T-helper 1 cell treated with Interleukin-12 subunit alpha and Interleukin-12 subunit beta and Interleukin-4 antibody, amounts not matched to agents 30 μg/mL and 1 μg/mL, for 36 hours (primary cell): ENCODE results near the gene ALB.

ENCODE experiments used
- H3K27ac Mint-ChIP-seq: one replicate; pipeline ENCODE4 v1.8.0; 2021; ENCODE audit warnings: mild to moderate bottlenecking, mixed read lengths
- H3K27me3 Mint-ChIP-seq: one replicate; pipeline ENCODE4 v1.8.0; 2021; ENCODE audit warnings: low read depth, mixed read lengths
- H3K36me3 Mint-ChIP-seq: one replicate; pipeline ENCODE4 v1.8.0; 2021; ENCODE audit warnings: low read depth, mixed read lengths
- H3K4me1 Mint-ChIP-seq: one replicate; pipeline ENCODE4 v1.8.0; 2021; ENCODE audit warnings: low read depth, mixed read lengths
- H3K4me3 Mint-ChIP-seq: one replicate; pipeline ENCODE4 v1.8.0; 2021; ENCODE audit warnings: mild to moderate bottlenecking, moderate library complexity, mixed read lengths
- H3K9me3 Mint-ChIP-seq: one replicate; pipeline ENCODE4 v1.8.0; 2021; ENCODE audit warnings: mixed read lengths

The ALB gene

GRCh38 chr4:73432169-73433000, 28.3 kb downstream of the ALB start:
- H3K4me3 Mint-ChIP-seq, result no peak overlapping the region
- H3K36me3 Mint-ChIP-seq, result no peaks in the 10 kb centered on the region
- no peaks in the 10 kb centered on the region for H3K4me1 Mint-ChIP-seq
- H3K27ac Mint-ChIP-seq, result no peak overlapping the region
- no peaks in the 10 kb centered on the region for H3K9me3 Mint-ChIP-seq
- H3K27me3 Mint-ChIP-seq, result peaks cover 3% of the 10 kb centered on the region

DNA sequence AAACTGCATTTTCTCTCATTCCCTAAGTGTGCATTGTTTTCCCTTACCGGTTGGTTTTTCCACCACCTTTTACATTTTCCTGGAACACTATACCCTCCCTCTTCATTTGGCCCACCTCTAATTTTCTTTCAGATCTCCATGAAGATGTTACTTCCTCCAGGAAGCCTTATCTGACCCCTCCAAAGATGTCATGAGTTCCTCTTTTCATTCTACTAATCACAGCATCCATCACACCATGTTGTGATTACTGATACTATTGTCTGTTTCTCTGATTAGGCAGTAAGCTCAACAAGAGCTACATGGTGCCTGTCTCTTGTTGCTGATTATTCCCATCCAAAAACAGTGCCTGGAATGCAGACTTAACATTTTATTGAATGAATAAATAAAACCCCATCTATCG, 29.1 kb downstream of the ALB start:
- Mint-ChIP-seq H3K4me1 (no peaks in the 10 kb centered on the region), H3K36me3 (no peaks in the 10 kb centered on the region), H3K4me3 (no peak overlapping the region), H3K27ac (no peak overlapping the region), H3K27me3 (peaks cover 3% of the 10 kb centered on the region), H3K9me3 (no peaks in the 10 kb centered on the region)

DNA sequence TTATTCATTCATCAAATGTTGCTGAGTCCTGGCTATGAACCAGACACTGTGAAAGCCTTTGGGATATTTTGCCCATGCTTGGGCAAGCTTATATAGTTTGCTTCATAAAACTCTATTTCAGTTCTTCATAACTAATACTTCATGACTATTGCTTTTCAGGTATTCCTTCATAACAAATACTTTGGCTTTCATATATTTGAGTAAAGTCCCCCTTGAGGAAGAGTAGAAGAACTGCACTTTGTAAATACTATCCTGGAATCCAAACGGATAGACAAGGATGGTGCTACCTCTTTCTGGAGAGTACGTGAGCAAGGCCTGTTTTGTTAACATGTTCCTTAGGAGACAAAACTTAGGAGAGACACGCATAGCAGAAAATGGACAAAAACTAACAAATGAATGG, 30.2 kb downstream of the ALB start:
- no peaks in the 10 kb centered on the region for H3K4me1 Mint-ChIP-seq
- H3K9me3 Mint-ChIP-seq, result no peaks in the 10 kb centered on the region
- no peak overlapping the region for H3K27ac Mint-ChIP-seq
- H3K27me3 Mint-ChIP-seq, result peaks cover 3% of the 10 kb centered on the region
- no peaks in the 10 kb centered on the region for H3K36me3 Mint-ChIP-seq
- no peak overlapping the region for H3K4me3 Mint-ChIP-seq

DNA sequence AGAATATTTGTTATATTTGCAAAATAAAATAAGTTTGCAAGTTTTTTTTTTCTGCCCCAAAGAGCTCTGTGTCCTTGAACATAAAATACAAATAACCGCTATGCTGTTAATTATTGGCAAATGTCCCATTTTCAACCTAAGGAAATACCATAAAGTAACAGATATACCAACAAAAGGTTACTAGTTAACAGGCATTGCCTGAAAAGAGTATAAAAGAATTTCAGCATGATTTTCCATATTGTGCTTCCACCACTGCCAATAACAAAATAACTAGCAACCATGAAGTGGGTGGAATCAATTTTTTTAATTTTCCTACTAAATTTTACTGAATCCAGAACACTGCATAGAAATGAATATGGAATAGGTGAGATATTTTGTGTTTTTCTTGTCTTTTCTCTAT, 31.9 kb downstream of the ALB start, which contains the start of gene AFP:
Gene AFP, plus strand, starts transcription at position 238 of the 400 bp plus-strand sequence. Its CDS starts 42 bp downstream, at position 280.
- Mint-ChIP-seq H3K4me3 (no peak within 1 kb of the TSS), H3K4me1 (no peaks in the 10 kb centered on the region), H3K9me3 (no peaks in the 10 kb centered on the region), H3K27ac (no peak within 1 kb of the TSS), H3K27me3 (peaks cover 3% of the 10 kb centered on the region), H3K36me3 (no peaks in the 10 kb centered on the region)

DNA sequence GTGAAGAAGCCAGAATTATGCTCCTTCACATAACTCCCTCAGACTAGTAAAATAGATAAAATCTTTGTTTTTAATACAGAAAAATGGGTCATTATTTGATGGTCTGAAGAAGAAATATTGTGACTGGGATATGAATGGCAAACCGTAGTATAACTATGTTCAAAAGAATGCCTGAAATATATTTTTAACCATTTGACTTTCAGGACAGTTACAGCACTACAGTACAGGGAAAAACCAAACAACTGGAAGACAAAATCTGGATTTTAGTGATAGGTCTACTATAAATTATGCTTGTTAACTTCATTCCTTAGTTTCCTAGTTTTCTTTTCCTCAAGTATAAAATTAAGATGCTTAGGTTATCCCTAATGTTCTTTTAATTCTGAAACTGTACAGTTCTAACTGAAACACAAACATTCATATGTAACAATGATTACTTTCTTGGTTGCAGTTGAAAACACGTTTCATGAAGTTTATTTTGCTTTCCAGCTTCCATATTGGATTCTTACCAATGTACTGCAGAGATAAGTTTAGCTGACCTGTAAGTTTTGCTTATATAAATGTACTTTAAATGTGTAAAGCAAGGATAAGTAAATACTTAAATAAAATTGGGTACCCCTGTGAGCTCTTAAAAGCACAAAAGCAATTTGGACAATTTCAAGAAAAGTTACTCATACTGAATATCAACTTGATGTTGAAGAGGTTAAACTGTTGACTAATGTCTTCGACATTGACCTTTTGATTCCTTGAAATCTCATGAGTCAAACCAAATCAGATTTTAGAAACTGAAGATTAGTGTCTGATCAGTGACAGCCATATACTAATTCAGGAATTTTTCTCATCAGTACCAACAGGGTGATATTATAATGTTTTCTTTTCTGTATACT, 32.8 kb downstream of the ALB start:
- H3K36me3 Mint-ChIP-seq, result no peaks in the 10 kb centered on the region
- no peak overlapping the region for H3K4me3 Mint-ChIP-seq
- H3K27me3 Mint-ChIP-seq, result peaks cover 3% of the 10 kb centered on the region
- no peaks in the 10 kb centered on the region for H3K9me3 Mint-ChIP-seq
- no peaks in the 10 kb centered on the region for H3K4me1 Mint-ChIP-seq
- H3K27ac Mint-ChIP-seq, result no peak overlapping the region

GRCh38 chr4:73437558-73437956, 33.5 kb downstream of the ALB start:
- Mint-ChIP-seq H3K9me3 (no peaks in the 10 kb centered on the region), H3K4me3 (no peak overlapping the region), H3K4me1 (no peaks in the 10 kb centered on the region), H3K27me3 (peaks cover 3% of the 10 kb centered on the region), H3K36me3 (no peaks in the 10 kb centered on the region), H3K27ac (no peak overlapping the region)

DNA sequence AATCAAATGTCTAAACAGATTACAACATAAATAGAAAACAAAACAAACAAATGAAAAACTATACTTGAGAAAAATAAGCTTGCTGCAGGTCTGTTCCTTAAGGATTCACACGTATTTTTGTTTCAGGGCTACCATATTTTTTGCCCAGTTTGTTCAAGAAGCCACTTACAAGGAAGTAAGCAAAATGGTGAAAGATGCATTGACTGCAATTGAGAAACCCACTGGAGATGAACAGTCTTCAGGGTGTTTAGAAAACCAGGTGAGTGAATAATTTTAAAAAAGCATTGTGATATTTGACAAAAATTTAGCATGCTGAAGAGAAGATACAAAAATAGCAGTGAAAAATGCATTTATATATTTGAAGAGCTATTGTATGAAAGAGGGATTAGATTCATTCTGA, 34.0 kb downstream of the ALB start:
- no peak overlapping the region for H3K27ac Mint-ChIP-seq
- H3K9me3 Mint-ChIP-seq, result no peaks in the 10 kb centered on the region
- no peak overlapping the region for H3K4me3 Mint-ChIP-seq
- no peaks in the 10 kb centered on the region for H3K4me1 Mint-ChIP-seq
- peaks cover 3% of the 10 kb centered on the region for H3K27me3 Mint-ChIP-seq
- H3K36me3 Mint-ChIP-seq, result no peaks in the 10 kb centered on the region

- no peak overlapping the region for H3K27ac Mint-ChIP-seq
- no peak overlapping the region for H3K4me3 Mint-ChIP-seq
- H3K9me3 Mint-ChIP-seq, result no peaks in the 10 kb centered on the region
- H3K4me1 Mint-ChIP-seq, result no peaks in the 10 kb centered on the region
- H3K27me3 Mint-ChIP-seq, result peaks cover 3% of the 10 kb centered on the region
- no peaks in the 10 kb centered on the region for H3K36me3 Mint-ChIP-seq
These were observed 34.6 kb downstream of the ALB start for GRCh38 chr4:73438582-73439215.

GRCh38 chr4:73439445-73439844, 35.4 kb downstream of the ALB start:
- H3K27ac Mint-ChIP-seq, result no peak overlapping the region
- H3K4me3 Mint-ChIP-seq, result no peak overlapping the region
- H3K27me3 Mint-ChIP-seq, result peaks cover 3% of the 10 kb centered on the region
- no peaks in the 10 kb centered on the region for H3K36me3 Mint-ChIP-seq
- H3K4me1 Mint-ChIP-seq, result no peaks in the 10 kb centered on the region
- no peaks in the 10 kb centered on the region for H3K9me3 Mint-ChIP-seq

DNA sequence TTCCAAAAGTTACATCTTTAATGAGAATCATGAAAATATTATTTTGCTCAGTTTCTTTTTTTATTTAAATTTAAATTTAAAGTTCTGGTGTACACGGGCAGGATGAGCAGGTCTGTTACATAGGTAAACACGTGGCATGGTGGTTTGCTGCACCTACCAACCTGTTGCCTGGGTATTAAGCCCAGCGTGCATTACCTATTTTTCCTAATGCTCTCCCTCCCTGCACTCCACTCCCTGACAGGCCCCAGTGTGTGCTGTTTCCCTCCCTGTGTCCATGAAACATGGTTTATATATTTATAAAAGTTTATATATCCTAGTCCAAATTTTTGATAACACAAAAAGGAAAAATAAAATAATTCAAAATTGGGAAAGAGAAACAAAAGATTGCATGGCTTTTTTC, 35.9 kb downstream of the ALB start:
- no peaks in the 10 kb centered on the region for H3K36me3 Mint-ChIP-seq
- no peaks in the 10 kb centered on the region for H3K9me3 Mint-ChIP-seq
- H3K4me1 Mint-ChIP-seq, result no peaks in the 10 kb centered on the region
- H3K4me3 Mint-ChIP-seq, result no peak overlapping the region
- H3K27ac Mint-ChIP-seq, result no peak overlapping the region
- peaks cover 3% of the 10 kb centered on the region for H3K27me3 Mint-ChIP-seq

DNA sequence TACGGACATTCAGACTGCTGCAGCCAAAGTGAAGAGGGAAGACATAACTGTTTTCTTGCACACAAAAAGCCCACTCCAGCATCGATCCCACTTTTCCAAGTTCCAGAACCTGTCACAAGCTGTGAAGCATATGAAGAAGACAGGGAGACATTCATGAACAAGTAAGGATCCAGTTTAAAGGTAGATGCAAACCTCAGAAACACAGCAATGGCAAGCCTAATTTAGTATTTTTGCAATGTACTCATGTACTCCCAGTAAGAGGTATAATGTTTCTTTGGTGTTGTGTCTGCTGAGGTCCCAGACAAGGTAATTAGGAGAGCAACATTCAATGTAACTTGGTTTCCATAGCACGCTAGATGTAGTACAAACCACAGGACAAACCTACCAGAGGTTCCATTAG, 36.6 kb downstream of the ALB start:
- Mint-ChIP-seq H3K9me3 (no peaks in the 10 kb centered on the region), H3K27ac (no peak overlapping the region), H3K4me3 (no peak overlapping the region), H3K27me3 (no peaks in the 10 kb centered on the region), H3K36me3 (no peaks in the 10 kb centered on the region), H3K4me1 (no peaks in the 10 kb centered on the region)

GRCh38 chr4:73442275-73442674, 38.2 kb downstream of the ALB start:
- Mint-ChIP-seq H3K36me3 (no peaks in the 10 kb centered on the region), H3K9me3 (no peaks in the 10 kb centered on the region), H3K27ac (no peak overlapping the region), H3K4me1 (no peaks in the 10 kb centered on the region), H3K27me3 (peaks cover 4% of the 10 kb centered on the region), H3K4me3 (no peak overlapping the region)

- no peak overlapping the region for H3K4me3 Mint-ChIP-seq
- H3K36me3 Mint-ChIP-seq, result no peaks in the 10 kb centered on the region
- H3K27ac Mint-ChIP-seq, result no peak overlapping the region
These were observed 39.1 kb downstream of the ALB start for GRCh38 chr4:73443224-73443623.

DNA sequence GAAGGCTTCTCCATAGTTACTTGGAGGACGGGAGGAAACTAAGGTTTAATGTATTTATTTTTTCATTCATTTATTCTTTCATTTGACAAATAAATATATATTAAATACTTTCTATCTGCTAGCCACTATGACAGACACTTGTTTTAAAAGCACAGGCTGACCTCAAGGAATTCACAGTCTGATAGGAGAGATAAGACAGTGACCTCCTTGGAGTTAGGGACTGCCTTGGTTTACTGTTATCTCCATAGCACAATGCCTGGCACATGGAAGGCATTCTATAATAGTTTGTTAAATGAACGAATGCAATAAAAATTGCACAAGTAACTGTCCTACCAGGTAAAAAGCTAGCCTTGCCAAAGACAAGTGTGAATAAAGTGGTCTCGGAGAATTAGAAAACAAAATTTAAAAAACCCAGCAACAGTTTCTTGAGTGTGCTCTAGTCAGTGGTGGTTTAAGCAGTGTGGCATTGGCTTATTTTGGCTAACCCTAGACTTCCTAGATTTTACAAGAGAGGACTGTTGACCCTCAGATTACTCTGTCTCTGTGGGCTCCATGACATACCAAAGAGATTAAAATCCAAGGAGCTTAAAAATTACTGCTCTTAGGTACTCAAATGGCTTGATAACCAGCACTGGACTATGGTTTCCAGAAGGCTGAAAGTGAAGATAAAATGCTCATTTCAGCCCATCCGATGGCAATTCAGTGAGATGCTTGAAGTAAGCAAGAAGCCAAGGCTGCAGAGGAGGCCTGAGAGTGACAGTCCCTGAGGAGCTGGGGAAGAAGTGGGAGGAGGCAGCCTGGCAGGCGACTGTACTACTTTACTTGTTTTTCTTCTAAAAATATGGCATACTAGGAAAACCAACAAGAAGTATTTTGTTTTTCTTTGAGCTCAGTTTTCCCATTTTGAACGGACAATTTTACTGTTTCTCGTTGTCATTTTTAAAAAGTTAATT, 41.6 kb downstream of the ALB start:
- Mint-ChIP-seq H3K27me3 (peaks cover 4% of the 10 kb centered on the region), H3K4me3 (no peak overlapping the region), H3K36me3 (no peaks in the 10 kb centered on the region), H3K9me3 (no peaks in the 10 kb centered on the region), H3K4me1 (no peaks in the 10 kb centered on the region), H3K27ac (no peak overlapping the region)

More at GRCh38 chr4:73443224-73443623, 39.1 kb downstream of the ALB start:
- Mint-ChIP-seq H3K9me3 (no peaks in the 10 kb centered on the region), H3K27me3 (peaks cover 4% of the 10 kb centered on the region), H3K4me1 (no peaks in the 10 kb centered on the region)
